VCaP (cell line): ENCODE measurements around the gene SPECC1L.

ENCODE experiments used
- H3K27ac ChIP-seq: fragments of 450-650 bp; 2 replicates; pipeline ENCODE4 v1.5.1; 2017
- CTCF ChIP-seq: fragments of 450-650 bp; conservative IDR thresholded peaks from 2 replicates; pipeline ENCODE4 v1.5.1; 2017; ENCODE audit warnings: mild to moderate bottlenecking, moderate library complexity

The SPECC1L gene

GRCh38 chr22:24466716-24467328, 196.2 kb downstream of the SPECC1L start:
- TF ChIP-seq CTCF: no peak
- H3K27ac ChIP-seq: no peak overlapping the region

- no peak for TF ChIP-seq CTCF
- H3K27ac ChIP-seq: no peak overlapping the region
These were observed 196.7 kb downstream of the SPECC1L start for GRCh38 chr22:24467340-24467739.
